ENCODE data around the gene FTCD. TPM values are rescaled to one million over a fixed set of nuclear protein-coding genes. Genes with fewer than 3 reads are reported as not detected.
A peak's percentile ranks its signal among the peaks of the same experiment; 100 is the strongest.

The FTCD gene
- total and polyA plus RNA-seq, 4 experiments from 2014 or later, result 1.3 to 1.7 TPM; not detected in 2

GRCh38 chr21:46196733-46197132, 41.4 kb upstream of the FTCD start:
- Mint-ChIP-seq H3K27ac (no peak overlapping the region), H3K36me3 (peaks cover 56 to 57% of the 10 kb centered on the region in 2 donors), H3K4me1 (no peaks in the 10 kb centered on the region), H3K27me3 (no peaks in the 10 kb centered on the region), H3K9me3 (peaks cover 0 to 5% (median 0%) of the 10 kb centered on the region in 8 donors), H3K4me3 (no peak overlapping the region)
- Histone ChIP-seq H3K36me3 (ENCODE audit: insufficient read depth, low read length) (peaks cover 32% of the 10 kb centered on the region), H3K27ac (ENCODE audit: low read depth, low read length) (no peak overlapping the region), H3K9me3 (ENCODE audit: control insufficient read depth in 1 of 2, low read length in 2 of 2) (no peaks in the 10 kb centered on the region), H3K4me1 (ENCODE audit: insufficient read depth, low read length) (no peaks in the 10 kb centered on the region), H3K27me3 (ENCODE audit: insufficient read depth, low read length) (no peaks in the 10 kb centered on the region), H3K4me3 (ENCODE audit: low read length in 2 of 2) (no peak overlapping the region)
- intact Hi-C loops (cut with micrococcal nuclease), result no loop called here
- no peak for DNase-seq
- ChIA-PET CTCF (ENCODE audit: partially characterized antibody) (no interaction called here), POLR2A (ENCODE audit: partially characterized antibody) (no interaction called here)

GRCh38 chr21:46195595-46196195, 40.3 kb upstream of the FTCD start:
- no peak overlapping the region for H3K4me3 Mint-ChIP-seq
- DNase-seq, result no peak
- no peaks in the 10 kb centered on the region for H3K27me3 Mint-ChIP-seq
- no peaks in the 10 kb centered on the region for H3K4me1 Mint-ChIP-seq
- peaks cover 55% of the 10 kb centered on the region in 2 donors for H3K36me3 Mint-ChIP-seq
- ChIA-PET CTCF (ENCODE audit: partially characterized antibody) (no interaction called here), POLR2A (ENCODE audit: partially characterized antibody) (no interaction called here)
- peaks cover 30% of the 10 kb centered on the region for H3K36me3 ChIP-seq (ENCODE audit: insufficient read depth, low read length)
- intact Hi-C loops (cut with micrococcal nuclease), result no loop called here
- peaks cover 0 to 5% (median 0%) of the 10 kb centered on the region in 8 donors for H3K9me3 Mint-ChIP-seq
- no peaks in the 10 kb centered on the region for H3K4me1 ChIP-seq (ENCODE audit: insufficient read depth, low read length)
- no peak overlapping the region for H3K27ac ChIP-seq (ENCODE audit: low read depth, low read length)
- H3K27me3 ChIP-seq (ENCODE audit: insufficient read depth, low read length), result no peaks in the 10 kb centered on the region
- H3K9me3 ChIP-seq (ENCODE audit: control insufficient read depth in 1 of 2, low read length in 2 of 2), result no peaks in the 10 kb centered on the region
- peak overlapping the region in 1 of 7 donors; percentile 37 for H3K27ac Mint-ChIP-seq
- H3K4me3 ChIP-seq (ENCODE audit: low read length in 2 of 2), result no peak overlapping the region

- no peaks in the 10 kb centered on the region for H3K9me3 ChIP-seq (ENCODE audit: control insufficient read depth in 1 of 2, low read length in 2 of 2)
- no peaks in the 10 kb centered on the region for H3K27me3 ChIP-seq (ENCODE audit: insufficient read depth, low read length)
- no peak overlapping the region for H3K4me3 ChIP-seq (ENCODE audit: low read length in 2 of 2)
- H3K27me3 Mint-ChIP-seq, result no peaks in the 10 kb centered on the region
- no peak overlapping the region for H3K27ac ChIP-seq (ENCODE audit: low read depth, low read length)
- DNase-seq, result no peak
- H3K4me1 ChIP-seq (ENCODE audit: insufficient read depth, low read length), result no peaks in the 10 kb centered on the region
- peaks cover 44 to 47% of the 10 kb centered on the region in 2 donors for H3K36me3 Mint-ChIP-seq
- ChIA-PET POLR2A (ENCODE audit: partially characterized antibody) (no interaction called here), CTCF (ENCODE audit: partially characterized antibody) (no interaction called here)
- no peak overlapping the region for H3K4me3 Mint-ChIP-seq
- H3K4me1 Mint-ChIP-seq, result no peaks in the 10 kb centered on the region
- peaks cover 19% of the 10 kb centered on the region for H3K36me3 ChIP-seq (ENCODE audit: insufficient read depth, low read length)
- peak overlapping the region in 3 of 7 donors; percentile 37 to 69 (median 47) for H3K27ac Mint-ChIP-seq
- intact Hi-C loops (cut with micrococcal nuclease), result no loop called here
- peaks cover 0 to 4% (median 0%) of the 10 kb centered on the region in 8 donors for H3K9me3 Mint-ChIP-seq
These were observed 39.3 kb upstream of the FTCD start for GRCh38 chr21:46194374-46195334.

GRCh38 chr21:46193829-46194373, 38.5 kb upstream of the FTCD start:
- Histone ChIP-seq H3K9me3 (ENCODE audit: control insufficient read depth in 1 of 2, low read length in 2 of 2) (no peaks in the 10 kb centered on the region), H3K4me3 (ENCODE audit: low read length in 2 of 2) (no peak overlapping the region), H3K4me1 (ENCODE audit: insufficient read depth, low read length) (no peaks in the 10 kb centered on the region), H3K36me3 (ENCODE audit: insufficient read depth, low read length) (peaks cover 17% of the 10 kb centered on the region), H3K27ac (ENCODE audit: low read depth, low read length) (no peak overlapping the region), H3K27me3 (ENCODE audit: insufficient read depth, low read length) (no peaks in the 10 kb centered on the region)
- Mint-ChIP-seq H3K36me3 (peaks cover 37 to 40% of the 10 kb centered on the region in 2 donors), H3K27me3 (no peaks in the 10 kb centered on the region), H3K9me3 (peaks cover 0 to 3% (median 0%) of the 10 kb centered on the region in 8 donors), H3K27ac (peak overlapping the region in 1 of 7 donors; percentile 69), H3K4me3 (no peak overlapping the region), H3K4me1 (no peaks in the 10 kb centered on the region)
- POLR2A ChIA-PET (ENCODE audit: partially characterized antibody), result no interaction called here
- intact Hi-C loops (cut with micrococcal nuclease), result no loop called here
- CTCF ChIA-PET (ENCODE audit: partially characterized antibody), result no interaction called here
- no peak for DNase-seq

GRCh38 chr21:46191686-46192575, 36.6 kb upstream of the FTCD start:
- no peak overlapping the region for H3K4me3 ChIP-seq (ENCODE audit: low read length in 2 of 2)
- DNase-seq, result no peak
- no peaks in the 10 kb centered on the region for H3K27me3 Mint-ChIP-seq
- intact Hi-C loops (cut with micrococcal nuclease), result no loop called here
- H3K27ac Mint-ChIP-seq, result no peak overlapping the region
- H3K27ac ChIP-seq (ENCODE audit: low read depth, low read length), result no peak overlapping the region
- peaks cover 0 to 2% (median 0%) of the 10 kb centered on the region in 8 donors for H3K9me3 Mint-ChIP-seq
- H3K27me3 ChIP-seq (ENCODE audit: insufficient read depth, low read length), result no peaks in the 10 kb centered on the region
- ChIA-PET POLR2A (ENCODE audit: partially characterized antibody) (no interaction called here), CTCF (ENCODE audit: partially characterized antibody) (interaction anchor here (1.4 kb wide), 1 partner anchor 218 kb away, joined by 4 read pairs; no protein-coding TSS in a partner anchor)
- no peaks in the 10 kb centered on the region for H3K4me1 ChIP-seq (ENCODE audit: insufficient read depth, low read length)
- no peaks in the 10 kb centered on the region for H3K9me3 ChIP-seq (ENCODE audit: control insufficient read depth in 1 of 2, low read length in 2 of 2)
- H3K4me3 Mint-ChIP-seq, result no peak overlapping the region
- no peaks in the 10 kb centered on the region for H3K4me1 Mint-ChIP-seq
- H3K36me3 ChIP-seq (ENCODE audit: insufficient read depth, low read length), result peaks cover 17% of the 10 kb centered on the region
- peaks cover 21 to 24% of the 10 kb centered on the region in 2 donors for H3K36me3 Mint-ChIP-seq

- Mint-ChIP-seq H3K27me3 (no peaks in the 10 kb centered on the region), H3K9me3 (peaks cover 0 to 2% (median 0%) of the 10 kb centered on the region in 8 donors), H3K27ac (no peak overlapping the region), H3K4me3 (no peak overlapping the region), H3K36me3 (peaks cover 15 to 18% of the 10 kb centered on the region in 2 donors), H3K4me1 (no peaks in the 10 kb centered on the region)
- Histone ChIP-seq H3K27ac (ENCODE audit: low read depth, low read length) (no peak overlapping the region), H3K9me3 (ENCODE audit: control insufficient read depth in 1 of 2, low read length in 2 of 2) (no peaks in the 10 kb centered on the region), H3K4me1 (ENCODE audit: insufficient read depth, low read length) (no peaks in the 10 kb centered on the region), H3K27me3 (ENCODE audit: insufficient read depth, low read length) (no peaks in the 10 kb centered on the region), H3K4me3 (ENCODE audit: low read length in 2 of 2) (no peak overlapping the region), H3K36me3 (ENCODE audit: insufficient read depth, low read length) (peaks cover 17% of the 10 kb centered on the region)
- intact Hi-C loops (cut with micrococcal nuclease), result no loop called here
- ChIA-PET POLR2A (ENCODE audit: partially characterized antibody) (no interaction called here), CTCF (ENCODE audit: partially characterized antibody) (interaction anchor here (1.4 to 2.0 kb wide), 2 partner anchors 48 to 218 kb away, joined by 4 to 6 read pairs; no protein-coding TSS in a partner anchor)
- no peak for DNase-seq
These were observed 35.9 kb upstream of the FTCD start for GRCh38 chr21:46191257-46191685.
